HepG2 (cell line): ENCODE data around the gene AKAP7. TPM values are rescaled to one million over a fixed set of nuclear protein-coding genes. Genes with fewer than 3 reads are reported as not detected.

Experiments
- HOXA3 ChIP-seq: sonication (generic); formaldehyde crosslinking; IDR thresholded peaks from 2 replicates; pipeline ENCODE4 v1.5.0; 2020; ENCODE audit warnings: missing genetic modification reagents
- JUN ChIP-seq: sonication (generic); formaldehyde crosslinking; IDR thresholded peaks from 2 replicates; pipeline ENCODE4 v1.4.0; 2020; ENCODE audit warnings: mild to moderate bottlenecking, missing genetic modification reagents
- LCORL ChIP-seq, 2 experiments: fragments of 450-650 bp in 1 of 2; sonication (generic) in 1 of 2; formaldehyde crosslinking in 1 of 2; IDR thresholded peaks; 2 replicates each; pipeline versions ENCODE4 v1.5.0 to v1.6.1; 2017 to 2020; ENCODE audit warnings: antibody characterized with exemption in 1 of 2, missing genetic modification reagents in 1 of 2
- MED13 ChIP-seq: sonication (generic); formaldehyde crosslinking; IDR thresholded peaks from 2 replicates; pipeline ENCODE4 v1.5.0; 2020; ENCODE audit warnings: missing genetic modification reagents
- MZF1 ChIP-seq: sonication (generic); formaldehyde crosslinking; IDR thresholded peaks from 2 replicates; pipeline ENCODE4 v1.8.1; 2023; ENCODE audit warnings: mild to moderate bottlenecking, missing genetic modification reagents, borderline replicate concordance
- NR2F2 ChIP-seq: IDR thresholded peaks from 2 replicates; pipeline ENCODE4 v1.6.1; 2012; ENCODE audit warnings: low read depth, inconsistent platforms, borderline replicate concordance
- RBM39 ChIP-seq: fragments of 200-400 bp; formaldehyde crosslinking; IDR thresholded peaks from one replicate; pipeline ENCODE4 v1.6.1; 2018; ENCODE audit warnings: antibody characterized with exemption, mild to moderate bottlenecking, low read depth, low read length; ENCODE audit not compliant: poor library complexity, severe bottlenecking
- SMYD3 ChIP-seq: sonication (generic); formaldehyde crosslinking; IDR thresholded peaks from 2 replicates; pipeline ENCODE4 v1.8.1; 2023; ENCODE audit warnings: mild to moderate bottlenecking, missing genetic modification reagents
- TCF12 ChIP-seq, 2 experiments: fragments of 450-650 bp in 1 of 2; sonication (generic) in 1 of 2; formaldehyde crosslinking in 1 of 2; IDR thresholded peaks; 2 replicates each; pipeline versions ENCODE4 v1.6.1 to v1.8.0; 2017 to 2022; ENCODE audit warnings: antibody characterized with exemption in 1 of 2, mild to moderate bottlenecking in 1 of 2, missing genetic modification reagents in 1 of 2, moderate library complexity in 1 of 2
- ZNF101 ChIP-seq: sonication (generic); formaldehyde crosslinking; IDR thresholded peaks from 2 replicates; pipeline ENCODE4 v1.4.0; 2020; ENCODE audit warnings: mild to moderate bottlenecking, low read depth, missing genetic modification reagents, borderline replicate concordance
- ZNF234 ChIP-seq: sonication (generic); formaldehyde crosslinking; conservative IDR thresholded peaks from 2 replicates; pipeline ENCODE4 v1.5.1; 2020; ENCODE audit warnings: mild to moderate bottlenecking, missing genetic modification reagents
- ZNF326 ChIP-seq: sonication (generic); formaldehyde crosslinking; IDR thresholded peaks from 2 replicates; pipeline ENCODE4 v1.4.0; 2020; ENCODE audit warnings: missing genetic modification reagents, borderline replicate concordance
- ZNF510 ChIP-seq: sonication (generic); formaldehyde crosslinking; IDR thresholded peaks from 2 replicates; pipeline ENCODE4 v1.4.0; 2020; ENCODE audit warnings: low read depth, mild to moderate bottlenecking, missing genetic modification reagents
- ZNF670 ChIP-seq: sonication (generic); formaldehyde crosslinking; IDR thresholded peaks from 2 replicates; pipeline ENCODE4 v1.8.0; 2022; ENCODE audit warnings: mild to moderate bottlenecking, missing genetic modification reagents, borderline replicate concordance
- ZNF713 ChIP-seq: sonication (generic); formaldehyde crosslinking; IDR thresholded peaks from 2 replicates; pipeline ENCODE4 v1.4.0; 2020; ENCODE audit warnings: mild to moderate bottlenecking, missing genetic modification reagents
- ZNF747 ChIP-seq: sonication (generic); formaldehyde crosslinking; IDR thresholded peaks from 2 replicates; pipeline ENCODE4 v1.8.1; 2023; ENCODE audit warnings: missing genetic modification reagents, mild to moderate bottlenecking, borderline replicate concordance
- polyA plus RNA-seq, 8 experiments: library from polyadenylated mRNA; depleted of rRNA in 3 of 8; stranded (reverse) in 7 of 8; unstranded in 1 of 8; fragments of >200 nt; fragmentation: Illumina TruSeq in 4 of 8; extraction: Trizol in 4 of 8; gene quantifications; 2 replicates each; pipeline versions ENCODE4 v1.2.1 to v1.2.3, GENCODE V29; 2011 to 2016; ENCODE audit warnings: low read depth in 4 of 8, missing spikeins in 1 of 8, mixed read lengths in 1 of 8; ENCODE audit not compliant: insufficient read depth in 1 of 8
- total RNA-seq, 5 experiments: library from RNA; depleted of rRNA; stranded (reverse); fragments of >200 nt; fragmentation: Illumina TruSeq; extraction: Trizol; gene quantifications; 2 replicates each; pipeline ENCODE4 v1.2.3, GENCODE V29; 2016; ENCODE audit warnings: low read depth in 1 of 5
- TF ChIP-seq, protein P1 (sequence below): sonication (generic); formaldehyde crosslinking; IDR thresholded peaks from 2 replicates; pipeline ENCODE4 v1.5.1; 2020; ENCODE audit warnings: mild to moderate bottlenecking, missing genetic modification reagents, borderline replicate concordance
- TF ChIP-seq, protein P2 (sequence below): IDR thresholded peaks from 2 replicates; pipeline ENCODE4 v1.6.1; 2016; ENCODE audit warnings: low read depth, borderline replicate concordance
- TF ChIP-seq, protein P3 (sequence below): sonication (generic); formaldehyde crosslinking; IDR thresholded peaks from 2 replicates; pipeline ENCODE4 v1.8.1; 2023; ENCODE audit warnings: mild to moderate bottlenecking, missing genetic modification reagents
- TF ChIP-seq, protein P4 (sequence below): sonication (generic); formaldehyde crosslinking; IDR thresholded peaks from 2 replicates; pipeline ENCODE4 v1.4.0; 2020; ENCODE audit warnings: missing genetic modification reagents

The AKAP7 gene
- total and polyA plus RNA-seq, 2 of the 13 experiments (the other 11 are each of a cell fraction or from before 2014, with no cell fraction given) = 3.6 to 11.7 TPM

DNA sequence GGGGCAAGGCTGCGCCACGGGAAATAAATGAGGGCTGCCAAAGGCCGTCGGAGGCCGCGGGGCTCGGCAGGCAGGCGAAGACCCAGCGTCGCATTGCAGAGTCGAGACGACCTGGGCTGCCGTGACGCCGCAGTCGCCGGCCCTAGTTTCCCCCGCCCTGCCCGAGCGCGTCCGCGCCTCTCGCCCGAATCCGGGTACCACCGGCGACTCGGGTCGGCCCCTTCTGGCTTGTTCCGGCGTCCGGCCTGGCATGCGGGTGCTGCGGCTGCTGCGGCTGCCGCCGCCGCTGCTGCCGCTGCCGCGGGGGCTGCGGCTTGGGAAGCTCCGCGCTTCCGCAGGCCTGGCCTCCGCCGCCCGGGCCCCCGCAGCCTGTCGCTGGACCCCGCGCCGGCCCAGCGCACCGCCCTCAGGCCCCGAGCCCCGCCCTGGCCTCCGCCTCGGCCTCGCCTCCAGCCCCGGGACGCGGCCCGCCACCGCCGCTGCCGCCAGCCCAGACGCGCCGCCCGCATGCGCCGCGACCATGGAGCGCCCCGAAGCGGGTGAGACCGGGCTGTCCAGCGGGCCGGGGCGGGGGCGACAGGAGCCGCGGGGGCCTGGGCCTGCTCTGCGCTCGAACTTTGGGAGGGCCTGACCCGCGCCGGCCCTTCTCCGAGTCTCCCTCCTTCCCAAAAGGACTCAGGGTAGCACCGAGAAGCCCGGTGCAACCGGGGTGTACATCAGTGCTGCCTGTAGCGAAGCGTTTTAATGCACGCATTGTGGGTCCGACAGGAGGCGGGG is at the start of gene AKAP7 (continued):
- TF ChIP-seq ZNF713 (CRISPR knock-in tag) (no peak), HOXA3 (CRISPR knock-in tag) (peak; percentile 69; the same call in 1 of the 2 replicates), TCF12 (IDR thresholded peaks at IDR 0.05) (no peak), TCF12 (CRISPR knock-in tag; IDR thresholded peaks at IDR 0.05) (0 out of 2 replicates have a peak, but pooled peaks have one; percentile 63), JUN (no peak), ZNF326 (CRISPR knock-in tag) (no peak), ZNF670 (CRISPR knock-in tag) (no peak; the same call in 1 of the 2 replicates), MED13 (no peak), NR2F2 (no peak), ZNF747 (CRISPR knock-in tag) (no peak), ZNF234 (CRISPR knock-in tag) (0 out of 2 replicates have a peak, but pooled peaks have one; percentile 45), RBM39 (peak; percentile 73), LCORL (IDR thresholded peaks at IDR 0.05) (no peak; the same call in 1 of the 2 replicates), LCORL (CRISPR knock-in tag; IDR thresholded peaks at IDR 0.05) (peak; percentile 18; the same call in 1 of the 2 replicates), ZNF101 (CRISPR knock-in tag) (no peak), SMYD3 (no peak), MZF1 (CRISPR knock-in tag) (no peak), ZNF510 (CRISPR knock-in tag) (no peak)
- TF ChIP-seq, protein P1, sequence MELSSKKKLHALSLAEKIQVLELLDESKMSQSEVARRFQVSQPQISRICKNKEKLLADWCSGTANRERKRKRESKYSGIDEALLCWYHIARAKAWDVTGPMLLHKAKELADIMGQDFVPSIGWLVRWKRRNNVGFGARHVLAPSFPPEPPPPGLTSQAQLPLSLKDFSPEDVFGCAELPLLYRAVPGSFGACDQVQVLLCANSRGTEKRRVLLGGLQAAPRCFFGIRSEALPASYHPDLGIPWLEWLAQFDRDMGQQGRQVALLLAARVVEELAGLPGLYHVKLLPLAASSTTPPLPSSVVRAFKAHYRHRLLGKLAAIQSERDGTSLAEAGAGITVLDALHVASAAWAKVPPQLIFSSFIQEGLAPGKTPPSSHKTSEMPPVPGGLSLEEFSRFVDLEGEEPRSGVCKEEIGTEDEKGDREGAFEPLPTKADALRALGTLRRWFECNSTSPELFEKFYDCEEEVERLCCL (CRISPR knock-in tag) = no peak
- TF ChIP-seq, protein P2, sequence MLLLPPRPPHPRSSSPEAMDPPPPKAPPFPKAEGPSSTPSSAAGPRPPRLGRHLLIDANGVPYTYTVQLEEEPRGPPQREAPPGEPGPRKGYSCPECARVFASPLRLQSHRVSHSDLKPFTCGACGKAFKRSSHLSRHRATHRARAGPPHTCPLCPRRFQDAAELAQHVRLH (CRISPR knock-in tag) = peak; percentile 57; the same call in 1 of the 2 replicates
- TF ChIP-seq, protein P3, sequence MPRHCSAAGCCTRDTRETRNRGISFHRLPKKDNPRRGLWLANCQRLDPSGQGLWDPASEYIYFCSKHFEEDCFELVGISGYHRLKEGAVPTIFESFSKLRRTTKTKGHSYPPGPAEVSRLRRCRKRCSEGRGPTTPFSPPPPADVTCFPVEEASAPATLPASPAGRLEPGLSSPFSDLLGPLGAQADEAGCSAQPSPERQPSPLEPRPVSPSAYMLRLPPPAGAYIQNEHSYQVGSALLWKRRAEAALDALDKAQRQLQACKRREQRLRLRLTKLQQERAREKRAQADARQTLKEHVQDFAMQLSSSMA (CRISPR knock-in tag) = no peak
- TF ChIP-seq, protein P4, sequence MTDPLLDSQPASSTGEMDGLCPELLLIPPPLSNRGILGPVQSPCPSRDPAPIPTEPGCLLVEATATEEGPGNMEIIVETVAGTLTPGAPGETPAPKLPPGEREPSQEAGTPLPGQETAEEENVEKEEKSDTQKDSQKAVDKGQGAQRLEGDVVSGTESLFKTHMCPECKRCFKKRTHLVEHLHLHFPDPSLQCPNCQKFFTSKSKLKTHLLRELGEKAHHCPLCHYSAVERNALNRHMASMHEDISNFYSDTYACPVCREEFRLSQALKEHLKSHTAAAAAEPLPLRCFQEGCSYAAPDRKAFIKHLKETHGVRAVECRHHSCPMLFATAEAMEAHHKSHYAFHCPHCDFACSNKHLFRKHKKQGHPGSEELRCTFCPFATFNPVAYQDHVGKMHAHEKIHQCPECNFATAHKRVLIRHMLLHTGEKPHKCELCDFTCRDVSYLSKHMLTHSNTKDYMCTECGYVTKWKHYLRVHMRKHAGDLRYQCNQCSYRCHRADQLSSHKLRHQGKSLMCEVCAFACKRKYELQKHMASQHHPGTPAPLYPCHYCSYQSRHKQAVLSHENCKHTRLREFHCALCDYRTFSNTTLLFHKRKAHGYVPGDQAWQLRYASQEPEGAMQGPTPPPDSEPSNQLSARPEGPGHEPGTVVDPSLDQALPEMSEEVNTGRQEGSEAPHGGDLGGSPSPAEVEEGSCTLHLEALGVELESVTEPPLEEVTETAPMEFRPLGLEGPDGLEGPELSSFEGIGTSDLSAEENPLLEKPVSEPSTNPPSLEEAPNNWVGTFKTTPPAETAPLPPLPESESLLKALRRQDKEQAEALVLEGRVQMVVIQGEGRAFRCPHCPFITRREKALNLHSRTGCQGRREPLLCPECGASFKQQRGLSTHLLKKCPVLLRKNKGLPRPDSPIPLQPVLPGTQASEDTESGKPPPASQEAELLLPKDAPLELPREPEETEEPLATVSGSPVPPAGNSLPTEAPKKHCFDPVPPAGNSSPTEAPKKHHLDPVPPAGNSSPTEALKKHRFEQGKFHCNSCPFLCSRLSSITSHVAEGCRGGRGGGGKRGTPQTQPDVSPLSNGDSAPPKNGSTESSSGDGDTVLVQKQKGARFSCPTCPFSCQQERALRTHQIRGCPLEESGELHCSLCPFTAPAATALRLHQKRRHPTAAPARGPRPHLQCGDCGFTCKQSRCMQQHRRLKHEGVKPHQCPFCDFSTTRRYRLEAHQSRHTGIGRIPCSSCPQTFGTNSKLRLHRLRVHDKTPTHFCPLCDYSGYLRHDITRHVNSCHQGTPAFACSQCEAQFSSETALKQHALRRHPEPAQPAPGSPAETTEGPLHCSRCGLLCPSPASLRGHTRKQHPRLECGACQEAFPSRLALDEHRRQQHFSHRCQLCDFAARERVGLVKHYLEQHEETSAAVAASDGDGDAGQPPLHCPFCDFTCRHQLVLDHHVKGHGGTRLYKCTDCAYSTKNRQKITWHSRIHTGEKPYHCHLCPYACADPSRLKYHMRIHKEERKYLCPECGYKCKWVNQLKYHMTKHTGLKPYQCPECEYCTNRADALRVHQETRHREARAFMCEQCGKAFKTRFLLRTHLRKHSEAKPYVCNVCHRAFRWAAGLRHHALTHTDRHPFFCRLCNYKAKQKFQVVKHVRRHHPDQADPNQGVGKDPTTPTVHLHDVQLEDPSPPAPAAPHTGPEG (CRISPR knock-in tag) = peak; percentile 23; the same call in 1 of the 2 replicates
